COLO668 (cell line): ENCODE results near the gene ADGRG2.
"Not testable (repeated sequence)": the region's sequence is repeated elsewhere in the genome, so short reads cannot be mapped to it uniquely, and the experiment has no call there.

Source experiments
- DNase-seq: peaks from one replicate; lab custom pipeline; 2025; ENCODE audit not compliant: unreplicated experiment; lab: John Stamatoyannopoulos, UW

The ADGRG2 gene

GRCh38 chrX:19007868-19008267 lies 114.4 kb downstream of the ADGRG2 start:
- no peak for DNase-seq

GRCh38 chrX:19007011-19007410 lies 115.3 kb downstream of the ADGRG2 start:
- DNase-seq = no peak

GRCh38 chrX:19005909-19006308 lies 116.4 kb downstream of the ADGRG2 start:
- no peak for DNase-seq

- no peak for DNase-seq
Measured at GRCh38 chrX:19003756-19004155, 118.5 kb downstream of the ADGRG2 start.

GRCh38 chrX:18998653-18999052 lies 123.6 kb downstream of the ADGRG2 start:
- no peak for DNase-seq

GRCh38 chrX:18997916-18998315 lies 124.4 kb downstream of the ADGRG2 start:
- no peak for DNase-seq

GRCh38 chrX:18996536-18996935 lies 125.7 kb downstream of the ADGRG2 start:
- DNase-seq = no peak

- no peak for DNase-seq
Measured at GRCh38 chrX:18995221-18995620, 127.0 kb downstream of the ADGRG2 start.

- no peak for DNase-seq
Measured at GRCh38 chrX:18994713-18995112, 127.6 kb downstream of the ADGRG2 start.

- no peak for DNase-seq
Measured at GRCh38 chrX:18992829-18993228, 129.4 kb downstream of the ADGRG2 start.

GRCh38 chrX:18985186-18985435 lies 137.2 kb downstream of the ADGRG2 start:
- DNase-seq = no peak

GRCh38 chrX:18984381-18985185 lies 137.7 kb downstream of the ADGRG2 start:
- peak; percentile 90 for DNase-seq

- peak; percentile 74 for DNase-seq
Measured at GRCh38 chrX:18983666-18984380, 138.4 kb downstream of the ADGRG2 start, which contains the start of gene PHKA2. Gene PHKA2, minus strand, starts transcription at chrX:18984114. Its CDS starts 182 bp downstream, at chrX:18983932.

- no peak for DNase-seq
Measured at GRCh38 chrX:18981124-18981807, 141.0 kb downstream of the ADGRG2 start.

GRCh38 chrX:18980262-18980661 lies 142.0 kb downstream of the ADGRG2 start:
- not testable (repeated sequence) for DNase-seq

- DNase-seq = no peak
Measured at GRCh38 chrX:18974993-18975392, 147.3 kb downstream of the ADGRG2 start.

- peak; percentile 65 for DNase-seq
Measured at GRCh38 chrX:18973527-18974192, 148.6 kb downstream of the ADGRG2 start.

- DNase-seq = no peak
Measured at GRCh38 chrX:18971506-18971905, 150.8 kb downstream of the ADGRG2 start.

GRCh38 chrX:18970465-18970864 lies 151.8 kb downstream of the ADGRG2 start:
- DNase-seq = no peak

- DNase-seq = no peak
Measured at GRCh38 chrX:18966624-18967023, 155.6 kb downstream of the ADGRG2 start.

GRCh38 chrX:18964901-18965300 lies 157.4 kb downstream of the ADGRG2 start:
- DNase-seq = no peak
